ENCODE results near the gene LYST. TPM values are rescaled to one million over a fixed set of nuclear protein-coding genes. Genes with fewer than 3 reads are reported as not detected.

Gene LYST
- total and polyA plus RNA-seq, 2 of the 8 experiments (the other 6 are each of a cell fraction or from before 2014, with no cell fraction given) = 0.29 to 0.58 TPM

DNA sequence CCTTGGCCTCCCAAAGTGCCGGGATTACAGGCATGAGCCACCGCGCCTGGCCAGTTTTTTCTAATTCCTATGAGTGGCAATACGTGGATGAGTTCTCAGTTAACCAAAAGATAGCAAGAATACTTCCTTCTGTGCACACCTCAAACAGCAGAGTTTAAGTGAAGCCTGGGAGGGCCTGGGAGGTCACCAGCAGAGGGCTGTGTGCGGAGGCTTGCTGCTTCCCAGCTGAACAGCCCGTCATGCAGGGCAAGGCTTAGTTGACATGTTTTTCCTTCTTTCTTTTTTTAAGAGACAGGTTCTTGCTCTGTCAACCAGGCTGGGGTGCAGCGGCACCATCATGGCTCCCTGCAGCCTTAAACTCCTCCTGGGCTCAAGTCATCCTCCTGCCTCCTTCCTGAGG is 234.9 kb downstream of the LYST start:
- CTCF ChIA-PET (ENCODE audit: partially characterized antibody) = interaction anchor here (0.6 to 17.7 kb wide), 15 partner anchors 11 to 216 kb away, joined by 3 to 193 read pairs (median 4); partner anchors contain the start of gene B3GALNT2
- no peak overlapping the region for H2AFZ ChIP-seq (ENCODE audit: low read length)

More for the DNA sequence above, 234.9 kb downstream of the LYST start:
- Histone ChIP-seq H3K4ac (replicated peaks; ENCODE audit: insufficient read length, low read depth, low read length) (no peak overlapping the region), H2AK5ac (ENCODE audit: low read depth, low read length) (no peak overlapping the region), H3K27me3 (replicated peaks in 1 of 4; ENCODE audit: control insufficient read depth in 3 of 4, extremely low read depth in 1 of 4, insufficient read depth in 3 of 4, low read length in 3 of 4) (no peaks in the 10 kb centered on the region), H3K27ac (ENCODE audit: low read depth, low read length) (no peak overlapping the region), H2BK15ac (ENCODE audit: low read length) (no peak overlapping the region), H3K4me1 (replicated peaks in 1 of 4; ENCODE audit: control insufficient read depth in 3 of 4, insufficient read depth in 4 of 4, low read length in 3 of 4) (peaks cover 3 to 11% (median 9%) of the 10 kb centered on the region in 4 experiments; a peak in 6 of 7 replicates), H4K5ac (ENCODE audit: insufficient read length, low read depth, low read length) (no peak overlapping the region), H4K20me1 (replicated peaks in 1 of 2; ENCODE audit: control insufficient read depth in 1 of 2, insufficient read depth in 2 of 2, low read length in 2 of 2) (peaks cover 0 to 6% of the 10 kb centered on the region in 2 experiments), H3K23me2 (ENCODE audit: low read depth, low read length) (no peaks in the 10 kb centered on the region), H3K9ac (replicated peaks in 1 of 4; ENCODE audit: extremely low read depth in 1 of 4, low read depth in 3 of 4, low read length in 3 of 4) (no peak overlapping the region; a peak in 1 of 7 replicates), H4K8ac (ENCODE audit: extremely low read depth, insufficient read depth, low read length) (no peak overlapping the region), H2BK12ac (ENCODE audit: low read depth, low read length) (no peak overlapping the region), H2BK120ac (replicated peaks; ENCODE audit: low read depth, low read length) (no peak overlapping the region), H3K14ac (ENCODE audit: insufficient read length) (no peak overlapping the region), H3K18ac (ENCODE audit: extremely low read depth, low read length) (no peak overlapping the region), H3K56ac (replicated peaks; ENCODE audit: insufficient read length, low read depth, low read length) (no peak overlapping the region), H2BK5ac (ENCODE audit: low read depth, low read length) (no peak overlapping the region), H3K4me2 (ENCODE audit: insufficient read depth in 1 of 2, low read depth in 2 of 2, low read length in 2 of 2) (no peak overlapping the region), H3K79me1 (ENCODE audit: low read depth, low read length) (peaks cover 18% of the 10 kb centered on the region), H3K79me2 (ENCODE audit: control insufficient read depth in 1 of 2, insufficient read depth in 2 of 2, low read length in 2 of 2) (peaks cover 0 to 66% of the 10 kb centered on the region in 2 experiments; a peak in 2 of 4 replicates), H3K36me3 (ENCODE audit: control insufficient read depth in 2 of 4, insufficient read depth in 4 of 4, low read length in 3 of 4) (no peaks in the 10 kb centered on the region), H2BK20ac (ENCODE audit: low read length) (no peak overlapping the region), H4K91ac (replicated peaks; ENCODE audit: insufficient read length, low read length) (no peak overlapping the region), H3K23ac (ENCODE audit: insufficient read length) (no peak overlapping the region), H3K9me3 (ENCODE audit: insufficient read depth in 2 of 2, low read depth in 1 of 2, low read length in 1 of 2) (no peaks in the 10 kb centered on the region), H3K4me3 (ENCODE audit: extremely low read depth in 1 of 4, insufficient read depth in 2 of 4, low read depth in 3 of 4, low read length in 4 of 4) (no peak overlapping the region)
- TF ChIP-seq CBX8 (IDR thresholded peaks at IDR 0.05; ENCODE audit: borderline replicate concordance, low read depth, low read length) = no peak
- no peak for TF ChIP-seq PHF8 (conservative IDR thresholded peaks at IDR 0.05; ENCODE audit: low read depth, low read length)
- peak; percentile 14 to 39; a peak in 1 of 4 replicates for TF ChIP-seq RAD21 (IDR thresholded peaks at IDR 0.05 in 1 of 2, conservative IDR thresholded peaks at IDR 0.05 in 1 of 2; ENCODE audit: low read depth in 2 of 2, low read length in 2 of 2)
- TF ChIP-seq KDM1A (IDR thresholded peaks at IDR 0.05; ENCODE audit: borderline replicate concordance, low read length) = no peak
- TF ChIP-seq, protein P1, sequence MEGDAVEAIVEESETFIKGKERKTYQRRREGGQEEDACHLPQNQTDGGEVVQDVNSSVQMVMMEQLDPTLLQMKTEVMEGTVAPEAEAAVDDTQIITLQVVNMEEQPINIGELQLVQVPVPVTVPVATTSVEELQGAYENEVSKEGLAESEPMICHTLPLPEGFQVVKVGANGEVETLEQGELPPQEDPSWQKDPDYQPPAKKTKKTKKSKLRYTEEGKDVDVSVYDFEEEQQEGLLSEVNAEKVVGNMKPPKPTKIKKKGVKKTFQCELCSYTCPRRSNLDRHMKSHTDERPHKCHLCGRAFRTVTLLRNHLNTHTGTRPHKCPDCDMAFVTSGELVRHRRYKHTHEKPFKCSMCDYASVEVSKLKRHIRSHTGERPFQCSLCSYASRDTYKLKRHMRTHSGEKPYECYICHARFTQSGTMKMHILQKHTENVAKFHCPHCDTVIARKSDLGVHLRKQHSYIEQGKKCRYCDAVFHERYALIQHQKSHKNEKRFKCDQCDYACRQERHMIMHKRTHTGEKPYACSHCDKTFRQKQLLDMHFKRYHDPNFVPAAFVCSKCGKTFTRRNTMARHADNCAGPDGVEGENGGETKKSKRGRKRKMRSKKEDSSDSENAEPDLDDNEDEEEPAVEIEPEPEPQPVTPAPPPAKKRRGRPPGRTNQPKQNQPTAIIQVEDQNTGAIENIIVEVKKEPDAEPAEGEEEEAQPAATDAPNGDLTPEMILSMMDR (IDR thresholded peaks at IDR 0.05; ENCODE audit: control extremely low read depth in 1 of 3, insufficient read depth in 1 of 3, low read depth in 1 of 3, low read length in 3 of 3) = peak in 2 of 3 experiments; percentile 34 to 48; a peak in 2 of 4 replicates
- no peak for DNase-seq (ENCODE audit: low read depth in 1 of 2, low spot score in 2 of 2)
- 82% methylated on average over 7 of the region's 7 CpGs; no CpG with 5 or more reads in 1 of the 2 experiments for WGBS, 2 experiments (ENCODE audit: extremely low coverage in 1 of 2, insufficient coverage in 1 of 2, insufficient read length in 1 of 2, insufficient replicate concordance in 2 of 2, low coverage in 1 of 2, low lambda C conversion rate in 2 of 2, missing lambda C conversion rate in 1 of 2)
- FAIRE-seq = no peak
- POLR2A ChIA-PET (ENCODE audit: partially characterized antibody) = interaction anchor here (0.6 kb wide), 1 partner anchor 172 kb away, joined by 3 read pairs; no protein-coding TSS in a partner anchor

Data from H1 (cell line).